ENCODE data around the gene CPT2. TPM values are rescaled to one million over a fixed set of nuclear protein-coding genes. Genes with fewer than 3 reads are reported as not detected.

CPT2 gene
- total RNA-seq, 2 experiments from 2014 or later = 17.8 to 18.6 TPM

DNA sequence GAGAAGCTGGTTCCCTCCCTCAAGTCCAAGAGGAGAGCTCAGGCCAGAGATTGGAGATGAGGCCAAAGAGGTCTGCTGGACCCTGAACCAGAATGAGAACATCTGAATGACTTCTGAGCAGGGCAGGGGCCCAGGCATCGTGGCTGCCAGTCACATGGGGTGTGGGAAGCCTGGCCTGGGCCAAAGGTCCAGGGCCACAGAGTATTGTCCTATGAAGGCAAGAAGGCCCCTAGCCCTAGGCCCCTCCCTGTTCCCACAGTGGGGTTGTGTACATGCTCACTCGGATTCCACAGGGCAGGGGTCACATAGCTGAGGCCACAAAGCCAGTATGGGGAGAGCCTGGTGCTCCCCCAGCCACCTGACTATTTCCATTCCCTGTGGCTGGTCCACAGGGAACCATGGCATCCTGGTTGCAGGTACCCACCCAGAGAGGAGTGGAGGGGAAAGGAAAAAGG, 35.7 kb upstream of the CPT2 start:
- Mint-ChIP-seq H3K36me3 (ENCODE audit: low read depth) (no peaks in the 10 kb centered on the region), H3K27me3 (peaks cover 4% of the 10 kb centered on the region), H3K4me3 (no peak overlapping the region), H3K9me3 (no peaks in the 10 kb centered on the region), H3K4me1 (ENCODE audit: low read depth) (no peaks in the 10 kb centered on the region), H3K27ac (no peak overlapping the region)
- no peak for ATAC-seq
- ChIA-PET POLR2A (interaction anchor here (0.6 kb wide), 1 partner anchor 107 kb away, joined by 5 read pairs; no protein-coding TSS in a partner anchor), CTCF (interaction anchor here (0.8 to 1.2 kb wide), 2 partner anchors 20 to 146 kb away, joined by 3 to 4 read pairs; no protein-coding TSS in a partner anchor)
- no peak for DNase-seq
- intact Hi-C loops (cut with micrococcal nuclease) = no loop called here
- TF ChIP-seq, protein P1, sequence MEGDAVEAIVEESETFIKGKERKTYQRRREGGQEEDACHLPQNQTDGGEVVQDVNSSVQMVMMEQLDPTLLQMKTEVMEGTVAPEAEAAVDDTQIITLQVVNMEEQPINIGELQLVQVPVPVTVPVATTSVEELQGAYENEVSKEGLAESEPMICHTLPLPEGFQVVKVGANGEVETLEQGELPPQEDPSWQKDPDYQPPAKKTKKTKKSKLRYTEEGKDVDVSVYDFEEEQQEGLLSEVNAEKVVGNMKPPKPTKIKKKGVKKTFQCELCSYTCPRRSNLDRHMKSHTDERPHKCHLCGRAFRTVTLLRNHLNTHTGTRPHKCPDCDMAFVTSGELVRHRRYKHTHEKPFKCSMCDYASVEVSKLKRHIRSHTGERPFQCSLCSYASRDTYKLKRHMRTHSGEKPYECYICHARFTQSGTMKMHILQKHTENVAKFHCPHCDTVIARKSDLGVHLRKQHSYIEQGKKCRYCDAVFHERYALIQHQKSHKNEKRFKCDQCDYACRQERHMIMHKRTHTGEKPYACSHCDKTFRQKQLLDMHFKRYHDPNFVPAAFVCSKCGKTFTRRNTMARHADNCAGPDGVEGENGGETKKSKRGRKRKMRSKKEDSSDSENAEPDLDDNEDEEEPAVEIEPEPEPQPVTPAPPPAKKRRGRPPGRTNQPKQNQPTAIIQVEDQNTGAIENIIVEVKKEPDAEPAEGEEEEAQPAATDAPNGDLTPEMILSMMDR (IDR thresholded peaks at IDR 0.05) = no peak

DNA sequence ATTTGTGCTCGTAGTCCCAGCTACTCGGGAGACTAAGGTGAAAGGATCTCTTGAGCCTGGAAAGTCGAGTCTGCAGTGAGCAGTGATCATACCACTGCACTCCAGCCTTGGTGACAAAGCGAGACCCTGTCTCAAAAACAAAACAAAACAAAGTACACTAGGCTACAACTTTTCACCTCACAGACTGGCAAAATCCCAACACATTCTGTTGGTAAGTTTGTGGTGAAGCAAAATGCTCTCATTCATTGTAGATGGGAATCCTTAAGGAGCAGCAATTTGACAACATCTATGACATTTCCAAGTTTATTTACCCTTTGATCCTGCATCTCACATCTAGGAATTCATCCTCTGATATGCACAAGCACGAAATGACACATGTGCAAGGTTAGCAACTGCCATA, 34.0 kb upstream of the CPT2 start:
- intact Hi-C loops (cut with micrococcal nuclease) = no loop called here
- POLR2A ChIA-PET = no interaction called here
- no peaks in the 10 kb centered on the region for H3K36me3 Mint-ChIP-seq (ENCODE audit: low read depth)
- no peak overlapping the region for H3K27ac Mint-ChIP-seq
- TF ChIP-seq, protein P1 (IDR thresholded peaks at IDR 0.05) = no peak
- no peaks in the 10 kb centered on the region for H3K9me3 Mint-ChIP-seq
- CTCF ChIA-PET = no interaction called here
- H3K27me3 Mint-ChIP-seq = peaks cover 4% of the 10 kb centered on the region
- ATAC-seq (no peak), DNase-seq (no peak)
- no peak overlapping the region for H3K4me3 Mint-ChIP-seq
- no peaks in the 10 kb centered on the region for H3K4me1 Mint-ChIP-seq (ENCODE audit: low read depth)

DNA sequence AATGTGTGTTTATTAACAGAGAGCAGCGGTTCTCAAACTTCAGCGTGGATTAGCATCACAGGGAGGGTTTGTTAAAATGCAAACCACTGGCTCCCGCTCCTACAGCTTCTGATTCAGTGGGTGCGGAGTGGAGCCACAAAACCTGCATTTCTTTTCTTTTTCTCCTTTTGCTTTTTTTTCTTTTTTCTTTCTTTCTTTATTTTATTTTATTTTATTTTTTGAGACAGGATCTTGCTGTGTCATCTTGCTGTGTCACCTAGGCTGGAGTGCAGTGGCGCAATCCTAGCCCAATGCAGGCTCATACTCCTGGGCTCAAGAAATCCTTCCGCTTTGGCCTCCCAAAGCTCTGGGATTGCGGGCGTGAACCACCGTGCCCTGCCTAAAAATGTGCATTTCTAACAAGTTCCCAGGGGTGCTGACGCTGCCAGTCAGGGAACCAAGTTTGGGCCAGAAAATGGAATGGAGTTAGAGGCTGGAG, 33.3 kb upstream of the CPT2 start:
- intact Hi-C loops (cut with micrococcal nuclease) = no loop called here
- Mint-ChIP-seq H3K4me1 (ENCODE audit: low read depth) (no peaks in the 10 kb centered on the region), H3K36me3 (ENCODE audit: low read depth) (no peaks in the 10 kb centered on the region), H3K27ac (no peak overlapping the region), H3K9me3 (no peaks in the 10 kb centered on the region), H3K4me3 (no peak overlapping the region), H3K27me3 (peaks cover 4% of the 10 kb centered on the region)
- TF ChIP-seq, protein P1 (IDR thresholded peaks at IDR 0.05) = no peak
- ATAC-seq (no peak), DNase-seq (no peak)
- CTCF ChIA-PET = interaction anchor here (1.4 kb wide), 1 partner anchor 24 kb away, joined by 4 read pairs; no protein-coding TSS in a partner anchor
- POLR2A ChIA-PET = no interaction called here

DNA sequence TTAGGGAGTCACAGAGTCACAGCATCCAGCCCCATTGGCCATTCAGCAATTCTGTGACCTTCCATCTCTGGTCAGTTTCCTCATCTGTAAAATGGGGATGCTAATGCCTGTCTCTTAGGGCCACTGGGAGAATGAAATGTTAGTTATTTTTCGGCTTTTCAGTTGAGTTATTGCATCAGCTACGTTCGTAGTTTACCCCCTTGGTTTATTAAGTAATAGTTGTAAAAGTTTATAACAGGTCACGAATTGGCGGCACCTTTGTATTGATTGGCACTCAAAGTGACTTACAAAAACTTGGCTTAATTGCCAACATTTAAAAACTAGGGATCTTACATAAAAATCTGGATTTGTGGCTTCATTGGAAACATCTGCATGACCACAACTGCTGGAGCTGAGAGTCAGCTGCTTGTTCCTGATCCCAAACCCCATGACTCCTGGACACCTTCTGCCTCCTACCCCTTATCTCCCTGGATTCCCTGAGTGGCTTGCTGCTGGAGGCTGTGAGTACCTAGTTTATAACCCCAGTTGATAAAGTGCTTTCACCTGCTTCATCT, 31.1 kb upstream of the CPT2 start:
- DNase-seq (no peak), ATAC-seq (no peak)
- Mint-ChIP-seq H3K4me1 (ENCODE audit: low read depth) (no peaks in the 10 kb centered on the region), H3K4me3 (no peak overlapping the region), H3K36me3 (ENCODE audit: low read depth) (no peaks in the 10 kb centered on the region), H3K9me3 (no peaks in the 10 kb centered on the region), H3K27me3 (peaks cover 4% of the 10 kb centered on the region), H3K27ac (no peak overlapping the region)
- ChIA-PET CTCF (interaction anchor here (2.9 kb wide), 1 partner anchor 16 kb away, joined by 13 read pairs; no protein-coding TSS in a partner anchor), POLR2A (interaction anchor here (0.6 kb wide), 1 partner anchor 127 kb away, joined by 3 read pairs; no protein-coding TSS in a partner anchor)
- TF ChIP-seq, protein P1 (IDR thresholded peaks at IDR 0.05) = no peak
- intact Hi-C loops (cut with micrococcal nuclease) = no loop called here

DNA sequence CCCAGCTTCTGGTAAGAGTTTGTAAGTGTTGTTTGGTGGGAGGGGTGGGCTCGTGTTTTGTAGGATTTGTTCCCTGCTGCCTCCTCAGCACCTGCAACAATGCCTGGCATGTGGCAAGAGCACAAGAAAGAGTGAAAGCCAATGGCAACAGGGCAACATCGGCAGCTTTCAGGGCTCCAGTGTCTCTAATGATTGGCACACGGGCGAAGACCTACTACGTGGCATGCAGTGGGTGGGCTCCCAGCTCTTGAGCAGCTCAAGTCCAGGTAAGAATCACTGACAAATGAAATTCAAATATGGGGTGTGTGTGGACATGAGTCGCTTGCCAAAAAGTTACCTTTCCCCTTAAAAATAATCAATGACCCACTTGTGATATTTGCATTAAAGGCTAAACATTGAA, 30.3 kb upstream of the CPT2 start:
- ChIA-PET CTCF (interaction anchor here (2.9 kb wide), 1 partner anchor 15 kb away, joined by 13 read pairs; no protein-coding TSS in a partner anchor), POLR2A (no interaction called here)
- H3K36me3 Mint-ChIP-seq (ENCODE audit: low read depth) = no peaks in the 10 kb centered on the region
- H3K9me3 Mint-ChIP-seq = no peaks in the 10 kb centered on the region
- no peak for DNase-seq
- no peak overlapping the region for H3K27ac Mint-ChIP-seq
- no peaks in the 10 kb centered on the region for H3K4me1 Mint-ChIP-seq (ENCODE audit: low read depth)
- TF ChIP-seq, protein P1 (IDR thresholded peaks at IDR 0.05) = no peak
- ATAC-seq = no peak
- peaks cover 4% of the 10 kb centered on the region for H3K27me3 Mint-ChIP-seq
- no peak overlapping the region for H3K4me3 Mint-ChIP-seq
- intact Hi-C loops (cut with micrococcal nuclease) = no loop called here
